DND-41 (cell line): ENCODE results near the gene SGPL1.

Source experiments
- ATAC-seq: fragments of 200-7000 bp; cut with Tn5 transposase; 3 replicates; pipeline ENCODE4 v1.9.1; 2021; ENCODE audit warnings: low read depth; ENCODE audit not compliant: insufficient read depth
- DNase-seq: peaks from one replicate; pipeline ENCODE4 v3.0.0-alpha.2; 2020
- H2AFZ ChIP-seq: 2 replicates; pipeline ENCODE4 v1.6.0; 2012; ENCODE audit warnings: low read depth, low read length
- H3K27ac ChIP-seq: 2 replicates; pipeline ENCODE4 v1.5.1; 2012; ENCODE audit warnings: low read length, inconsistent platforms
- H3K27me3 ChIP-seq: fragments of 200-600 bp; sonication (generic); 2 replicates; pipeline ENCODE4 v1.6.0; 2012; ENCODE audit warnings: low read length, mild to moderate bottlenecking, inconsistent platforms; ENCODE audit not compliant: insufficient read depth, poor library complexity
- H3K36me3 ChIP-seq: 2 replicates; pipeline ENCODE4 v1.5.1; 2012; ENCODE audit warnings: low read length, inconsistent platforms; ENCODE audit not compliant: insufficient read depth
- H3K4me1 ChIP-seq: 2 replicates; pipeline ENCODE4 v1.5.1; 2012; ENCODE audit warnings: mild to moderate bottlenecking, low read length; ENCODE audit not compliant: insufficient read depth
- H3K4me2 ChIP-seq: 2 replicates; pipeline ENCODE4 v1.6.0; 2012; ENCODE audit warnings: mild to moderate bottlenecking, moderate library complexity, low read length, inconsistent platforms; ENCODE audit not compliant: insufficient read depth
- H3K4me3 ChIP-seq, 2 experiments: fragments of 200-600 bp in 1 of 2; shearing (Covaris generic) in 1 of 2; 2 replicates each; pipeline ENCODE4 v1.5.1; 2012 to 2016; ENCODE audit warnings: inconsistent platforms in 2 of 2, low read length in 2 of 2, mild to moderate bottlenecking in 2 of 2, low read depth in 1 of 2, moderate library complexity in 1 of 2
- H3K79me2 ChIP-seq: 2 replicates; pipeline ENCODE4 v1.6.0; 2012; ENCODE audit warnings: low read length, inconsistent platforms; ENCODE audit not compliant: insufficient read depth
- H3K9ac ChIP-seq: 2 replicates; pipeline ENCODE4 v1.6.0; 2012; ENCODE audit warnings: low read depth, mild to moderate bottlenecking, inconsistent platforms, low read length, moderate library complexity
- H3K9me3 ChIP-seq: 2 replicates; pipeline ENCODE4 v1.5.1; 2012; ENCODE audit warnings: low read length, moderate library complexity, mild to moderate bottlenecking, inconsistent platforms; ENCODE audit not compliant: insufficient read depth, severe bottlenecking
- H4K20me1 ChIP-seq: 2 replicates; pipeline ENCODE4 v1.6.0; 2012; ENCODE audit warnings: low read length; ENCODE audit not compliant: insufficient read depth
- CTCF ChIP-seq: IDR thresholded peaks from 2 replicates; pipeline ENCODE4 v1.5.1; 2012; ENCODE audit warnings: borderline replicate concordance, low read length, moderate library complexity, mild to moderate bottlenecking; ENCODE audit not compliant: poor library complexity, severe bottlenecking; ENCODE audit errors: extremely low read depth
- EZH2 ChIP-seq: IDR thresholded peaks from 3 replicates; pipeline ENCODE4 v1.6.1; 2012; ENCODE audit warnings: borderline replicate concordance, low read depth, mild to moderate bottlenecking, moderate library complexity, low read length, inconsistent platforms; ENCODE audit not compliant: severe bottlenecking

SGPL1 gene

GRCh38 chr10:70784471-70784870 lies 31.3 kb upstream of the SGPL1 start:
- TF ChIP-seq CTCF (no peak), EZH2 (no peak)
- Histone ChIP-seq H2AFZ (no peak overlapping the region), H3K4me1 (peaks cover 5% of the 10 kb centered on the region; the same call in 1 of the 2 replicates), H3K4me2 (no peak overlapping the region), H3K79me2 (no peaks in the 10 kb centered on the region), H3K4me3 (no peak overlapping the region), H3K36me3 (no peaks in the 10 kb centered on the region), H4K20me1 (no peaks in the 10 kb centered on the region), H3K9me3 (no peaks in the 10 kb centered on the region), H3K9ac (no peak overlapping the region), H3K27me3 (peaks cover 4% of the 10 kb centered on the region), H3K27ac (no peak overlapping the region)
- ATAC-seq, result no peak
- DNase-seq, result no peak

- no peak within 1 kb of the TSS for H3K4me3 ChIP-seq
- no peaks in the 10 kb centered on the region for H3K36me3 ChIP-seq
- peaks cover 5% of the 10 kb centered on the region for H3K27me3 ChIP-seq
- H3K9me3 ChIP-seq, result no peaks in the 10 kb centered on the region
- DNase-seq (peak; percentile 60), ATAC-seq (peak; percentile 91)
- no peak within 1 kb of the TSS for H3K9ac ChIP-seq
- no peak for TF ChIP-seq CTCF
- no peak for TF ChIP-seq EZH2
- no peak within 1 kb of the TSS for H3K27ac ChIP-seq
- H3K4me1 ChIP-seq, result peaks cover 5% of the 10 kb centered on the region; the same call in 1 of the 2 replicates
- H2AFZ ChIP-seq, result no peak within 1 kb of the TSS
- H3K4me2 ChIP-seq, result no peak within 1 kb of the TSS
- H3K79me2 ChIP-seq, result no peaks in the 10 kb centered on the region
- H4K20me1 ChIP-seq, result no peaks in the 10 kb centered on the region
Observed at GRCh38 chr10:70785190-70785589, 30.6 kb upstream of the SGPL1 start, which contains the start of gene TBATA. Gene TBATA (minus strand): TSS chr10:70785377. CDS start chr10:70783379, 1,998 bp downstream.

- Histone ChIP-seq H3K4me2 (no peak overlapping the region), H3K36me3 (no peaks in the 10 kb centered on the region), H3K27ac (no peak overlapping the region), H3K9me3 (no peaks in the 10 kb centered on the region), H4K20me1 (no peaks in the 10 kb centered on the region), H2AFZ (no peak overlapping the region), H3K9ac (no peak overlapping the region), H3K4me3 (no peak overlapping the region), H3K4me1 (peaks cover 5% of the 10 kb centered on the region; the same call in 1 of the 2 replicates), H3K79me2 (no peaks in the 10 kb centered on the region), H3K27me3 (peaks cover 20% of the 10 kb centered on the region)
- ATAC-seq, result peak; percentile 45; the same call in 2 of the 3 replicates
- TF ChIP-seq EZH2, result no peak
- no peak for TF ChIP-seq CTCF
- no peak for DNase-seq
Observed at GRCh38 chr10:70786799-70787415, 28.8 kb upstream of the SGPL1 start.
